Right atrium auricular region (tissue), 2 donors: ENCODE measurements around the gene MDFI. TPM values are rescaled to one million over a fixed set of nuclear protein-coding genes. Genes with fewer than 3 reads are reported as not detected.

Experiments
- DNase-seq: peaks from one replicate; pipeline ENCODE4 v3.0.0-alpha.2; 2019; ENCODE audit warnings: low spot score
- H3K27ac ChIP-seq, 2 donors: fragments of 200-600 bp; sonication (generic); 1 replicate in 1 of 2; 2 replicates in 1 of 2; pipeline ENCODE4 v1.5.1; 2016 to 2019
- H3K27me3 ChIP-seq, 2 donors: fragments of 200-600 bp; sonication (generic); one replicate each; pipeline versions ENCODE4 v1.5.1 to v1.6.0; 2017 to 2019
- H3K36me3 ChIP-seq: fragments of 200-600 bp; sonication (generic); one replicate; pipeline ENCODE4 v1.5.1; 2016
- H3K4me1 ChIP-seq, 2 donors: fragments of 200-600 bp; sonication (generic); one replicate each; pipeline versions ENCODE4 v1.5.1 to v1.6.0; 2017 to 2019
- H3K4me3 ChIP-seq, 2 donors: fragments of 200-600 bp; sonication (generic); 1 replicate in 1 of 2; 2 replicates in 1 of 2; pipeline ENCODE4 v1.5.1; 2017 to 2019; ENCODE audit warnings: mild to moderate bottlenecking in 1 of 2, moderate library complexity in 1 of 2
- H3K9me3 ChIP-seq, 2 donors: fragments of 200-600 bp; sonication (generic); one replicate each; pipeline ENCODE4 v1.5.1; 2019
- CTCF ChIP-seq, 2 donors: fragments of 200-600 bp; sonication (generic); IDR thresholded peaks; one replicate each; pipeline ENCODE4 v1.5.1; 2019; ENCODE audit warnings: antibody characterized with exemption in 2 of 2
- total RNA-seq, 2 donors: library from RNA; depleted of rRNA; stranded (reverse); fragments of >200 nt; gene quantifications; one replicate each; pipeline ENCODE4 v1.1.0, GENCODE V29; 2016

The MDFI gene
- total RNA-seq, 2 donors from 2014 or later, result 1.5 to 12.3 TPM

GRCh38 chr6:41691426-41692079 is 53.3 kb downstream of the MDFI start:
- no peak overlapping the region for H3K4me3 ChIP-seq
- H3K27ac ChIP-seq, result no peak overlapping the region
- H3K27me3 ChIP-seq, result no peaks in the 10 kb centered on the region
- no peak for DNase-seq
- H3K4me1 ChIP-seq, result peaks cover 0 to 27% of the 10 kb centered on the region in 2 donors
- H3K9me3 ChIP-seq, result no peaks in the 10 kb centered on the region
- H3K36me3 ChIP-seq, result peaks cover 31% of the 10 kb centered on the region
- no peak for TF ChIP-seq CTCF (IDR thresholded peaks at IDR 0.05)

- H3K4me1 ChIP-seq, result peaks cover 0 to 27% of the 10 kb centered on the region in 2 donors
Observed at GRCh38 chr6:41692080-41692675, 53.9 kb downstream of the MDFI start.

GRCh38 chr6:41692730-41693129 is 54.5 kb downstream of the MDFI start:
- peaks cover 0 to 32% of the 10 kb centered on the region in 2 donors for H3K4me1 ChIP-seq
- no peaks in the 10 kb centered on the region for H3K27me3 ChIP-seq
- no peak for TF ChIP-seq CTCF (IDR thresholded peaks at IDR 0.05)
- no peak overlapping the region for H3K27ac ChIP-seq
- DNase-seq, result no peak
- no peaks in the 10 kb centered on the region for H3K9me3 ChIP-seq
- H3K4me3 ChIP-seq, result no peak overlapping the region
- peaks cover 19% of the 10 kb centered on the region for H3K36me3 ChIP-seq

More at GRCh38 chr6:41692080-41692675, 53.9 kb downstream of the MDFI start:
- Histone ChIP-seq H3K9me3 (no peaks in the 10 kb centered on the region), H3K4me3 (no peak overlapping the region), H3K27me3 (no peaks in the 10 kb centered on the region), H3K36me3 (peaks cover 25% of the 10 kb centered on the region), H3K27ac (no peak overlapping the region)
- no peak for DNase-seq
- TF ChIP-seq CTCF (IDR thresholded peaks at IDR 0.05), result no peak

GRCh38 chr6:41693281-41694240 is 55.3 kb downstream of the MDFI start:
- no peaks in the 10 kb centered on the region for H3K9me3 ChIP-seq
- TF ChIP-seq CTCF (IDR thresholded peaks at IDR 0.05), result no peak
- H3K36me3 ChIP-seq, result peaks cover 12% of the 10 kb centered on the region
- H3K4me3 ChIP-seq, result no peak overlapping the region
- H3K27me3 ChIP-seq, result no peaks in the 10 kb centered on the region
- peak overlapping the region in 1 of 2 donors; percentile 2 for H3K27ac ChIP-seq
- DNase-seq, result no peak
- peaks cover 0 to 40% of the 10 kb centered on the region in 2 donors for H3K4me1 ChIP-seq

- no peaks in the 10 kb centered on the region for H3K27me3 ChIP-seq
- DNase-seq, result no peak
Observed at GRCh38 chr6:41694815-41695526, 56.7 kb downstream of the MDFI start.

More at GRCh38 chr6:41694815-41695526, 56.7 kb downstream of the MDFI start:
- Histone ChIP-seq H3K36me3 (peaks cover 11% of the 10 kb centered on the region), H3K4me1 (peaks cover 0 to 49% of the 10 kb centered on the region in 2 donors), H3K9me3 (no peaks in the 10 kb centered on the region), H3K27ac (no peak overlapping the region), H3K4me3 (no peak overlapping the region)
- no peak for TF ChIP-seq CTCF (IDR thresholded peaks at IDR 0.05)
